Activated naive CD4-positive, alpha-beta T cell (primary cell): ENCODE data around the gene OLFM3.

Experiments used
- DNase-seq, 4 experiments: peaks; one replicate each; lab custom pipeline; 2025; lab: John Stamatoyannopoulos, UW

Gene OLFM3

DNA sequence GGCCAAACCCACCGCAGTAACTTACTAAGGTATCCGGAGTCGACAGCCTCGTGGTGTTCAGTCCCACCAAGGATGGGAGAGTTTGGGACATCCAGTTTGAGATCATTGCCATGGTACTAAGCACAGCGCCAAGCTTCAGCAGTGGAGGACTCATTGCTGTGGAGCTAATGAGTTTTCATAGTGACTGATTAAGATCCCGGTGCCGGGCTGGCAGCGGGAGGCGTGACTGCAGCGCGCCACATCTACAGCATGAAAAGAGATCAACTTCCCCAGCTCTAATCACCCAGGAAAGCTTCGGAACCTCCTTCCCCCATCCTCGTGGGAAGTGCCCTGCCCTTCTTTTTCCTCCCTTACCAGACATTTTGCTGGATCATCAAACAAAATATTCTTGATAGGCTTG lies 149.9 kb downstream of the OLFM3 start:
- DNase-seq = no peak

DNA sequence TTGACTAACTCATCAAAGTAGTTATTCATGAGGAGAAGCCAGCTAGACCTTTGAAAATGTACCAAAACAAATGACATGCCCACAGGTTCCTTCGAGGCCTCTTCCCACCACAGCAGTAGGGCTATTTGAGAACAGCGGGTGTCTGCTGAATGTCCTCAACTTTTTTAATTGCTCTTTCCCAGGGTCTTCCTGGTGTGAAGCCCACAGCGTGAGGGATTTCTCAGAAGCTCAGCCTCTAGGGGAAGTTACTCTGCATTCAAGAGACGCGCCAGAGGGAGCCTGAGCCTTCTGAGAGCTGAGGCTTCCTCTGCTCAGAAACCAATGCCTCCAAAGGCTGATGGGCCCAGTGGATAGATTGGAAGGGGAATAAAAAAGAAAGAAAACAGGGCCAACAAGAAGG lies 153.6 kb downstream of the OLFM3 start:
- no peak for DNase-seq

- no peak for DNase-seq
Observed at GRCh38 chr1:101841824-101842223, 154.9 kb downstream of the OLFM3 start.

GRCh38 chr1:101835988-101836387 lies 160.7 kb downstream of the OLFM3 start:
- DNase-seq = no peak

DNA sequence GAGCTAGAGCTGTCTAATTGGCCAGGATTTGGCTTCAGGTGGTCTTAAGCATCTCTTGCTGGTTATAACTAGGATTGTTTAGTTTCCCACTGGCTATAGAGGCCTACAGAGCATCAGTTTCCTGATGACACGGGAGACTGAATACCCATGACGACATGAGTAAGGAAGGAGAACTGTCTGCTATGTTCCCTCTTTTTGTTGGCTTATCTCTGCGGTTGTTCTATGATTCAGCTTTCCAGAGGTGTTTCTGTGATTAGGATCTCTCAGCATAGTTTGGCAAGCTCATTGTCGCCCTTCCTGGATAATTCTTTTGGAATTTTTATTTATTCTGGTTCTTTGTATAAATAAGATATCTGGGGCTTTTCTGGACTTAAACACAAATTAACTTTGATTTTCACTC lies 163.4 kb downstream of the OLFM3 start:
- DNase-seq = no peak

DNA sequence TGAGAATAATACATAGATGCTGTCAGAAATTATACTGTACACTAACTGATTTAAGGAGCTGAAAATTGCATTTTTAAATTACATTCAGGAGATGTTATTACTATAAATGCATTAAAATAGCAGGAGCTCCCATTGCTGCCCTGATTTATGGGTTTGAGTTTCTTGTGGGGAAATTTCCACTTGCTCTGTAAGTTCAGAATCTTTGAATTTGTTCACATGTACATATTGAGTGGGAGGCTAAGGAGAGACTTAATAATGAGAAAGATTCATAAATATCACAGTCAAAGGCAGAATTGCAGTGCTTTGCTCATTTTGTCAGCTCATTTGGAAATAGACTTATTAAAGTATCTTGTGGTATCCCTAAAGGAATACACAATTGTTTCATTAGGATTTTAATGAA lies 170.3 kb downstream of the OLFM3 start:
- no peak for DNase-seq

GRCh38 chr1:101820071-101820470 lies 176.7 kb downstream of the OLFM3 start:
- no peak for DNase-seq

DNA sequence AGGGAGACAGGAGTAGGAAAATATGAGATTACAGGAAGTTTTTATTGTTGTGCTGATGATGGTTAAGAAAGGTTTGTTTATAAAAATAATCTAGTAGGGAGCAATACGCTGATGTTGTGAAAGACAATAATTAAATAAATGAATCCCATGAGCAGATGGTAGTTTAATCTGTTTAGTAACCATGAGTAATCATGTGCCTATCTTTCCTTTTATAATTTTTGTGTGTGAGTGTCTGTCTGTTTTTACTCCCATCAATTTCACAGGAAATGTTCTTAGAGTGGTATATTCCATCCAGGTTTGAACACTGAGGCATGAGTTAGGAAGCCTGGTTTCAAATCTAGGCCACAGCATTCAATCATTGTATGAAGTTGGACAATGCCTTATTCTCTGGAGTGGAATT lies 180.5 kb downstream of the OLFM3 start:
- DNase-seq = no peak

- no peak for DNase-seq
Observed at GRCh38 chr1:101798417-101798816, 198.3 kb downstream of the OLFM3 start.

DNA sequence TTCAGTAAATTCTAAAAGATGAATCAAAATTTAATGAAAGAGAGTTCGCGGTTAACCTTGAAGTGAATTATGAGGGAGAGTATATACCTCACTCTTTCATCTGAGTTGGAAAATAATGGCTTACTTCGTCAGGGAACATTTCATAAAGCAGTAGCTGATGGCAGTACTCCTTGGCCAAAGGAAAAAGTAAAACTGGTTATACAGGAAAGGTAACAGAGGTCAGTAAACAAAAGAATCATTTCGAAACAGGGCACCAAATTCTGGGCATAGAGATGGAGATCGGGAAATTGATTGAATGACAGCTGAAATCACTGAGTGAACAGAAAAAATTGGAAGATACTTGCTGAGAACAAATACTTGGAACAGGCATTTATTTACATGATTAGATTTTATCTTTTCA lies 199.0 kb downstream of the OLFM3 start:
- DNase-seq = no peak

DNA sequence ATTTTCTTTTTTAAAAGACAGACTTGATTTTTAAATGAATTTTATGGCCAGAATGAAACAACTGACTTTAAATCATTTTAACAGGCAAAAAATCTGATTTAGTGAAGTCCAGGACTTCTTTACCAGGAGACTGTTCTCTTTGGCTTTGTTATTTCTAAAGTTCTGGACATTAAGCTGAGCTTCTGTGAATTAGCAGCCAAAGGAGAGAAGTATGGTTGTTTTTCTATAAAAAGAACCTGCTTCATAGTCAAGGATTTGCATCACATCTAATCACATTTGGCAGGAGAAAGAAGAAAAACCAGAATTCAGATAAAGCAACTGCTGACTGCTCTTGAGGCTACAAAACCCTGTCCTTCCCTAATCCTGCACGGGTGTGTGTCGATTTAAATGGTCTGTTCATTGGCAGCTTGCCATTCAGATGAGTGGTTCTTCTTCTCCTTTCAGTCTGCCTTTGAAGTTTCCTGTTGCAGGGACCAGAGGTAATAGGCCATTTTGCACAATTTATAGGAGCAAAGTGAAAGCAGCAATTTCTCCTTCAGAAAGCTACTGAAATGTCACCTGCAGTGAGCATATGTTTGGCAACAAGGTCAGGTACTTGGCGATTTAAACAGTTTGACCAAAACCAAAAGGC lies 215.4 kb downstream of the OLFM3 start:
- DNase-seq = no peak

DNA sequence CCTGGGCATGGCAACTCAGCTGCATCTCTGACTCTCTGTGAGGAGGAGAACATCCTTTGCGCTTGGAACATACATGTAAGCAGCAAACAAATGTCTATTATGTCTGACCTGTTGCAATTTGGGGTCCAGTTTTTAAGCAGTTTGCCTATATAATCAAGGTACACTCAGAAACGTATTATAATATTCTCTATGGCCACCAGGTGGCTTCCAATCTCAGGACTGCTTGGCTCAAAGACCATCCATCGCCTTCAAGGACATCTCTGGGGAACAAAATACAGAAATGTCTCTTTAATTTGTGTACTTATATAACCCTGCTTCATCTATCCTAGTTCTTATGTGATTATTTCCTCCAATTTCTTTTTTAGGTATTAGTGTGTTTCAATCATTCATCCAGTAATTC lies 227.2 kb downstream of the OLFM3 start:
- no peak for DNase-seq

DNA sequence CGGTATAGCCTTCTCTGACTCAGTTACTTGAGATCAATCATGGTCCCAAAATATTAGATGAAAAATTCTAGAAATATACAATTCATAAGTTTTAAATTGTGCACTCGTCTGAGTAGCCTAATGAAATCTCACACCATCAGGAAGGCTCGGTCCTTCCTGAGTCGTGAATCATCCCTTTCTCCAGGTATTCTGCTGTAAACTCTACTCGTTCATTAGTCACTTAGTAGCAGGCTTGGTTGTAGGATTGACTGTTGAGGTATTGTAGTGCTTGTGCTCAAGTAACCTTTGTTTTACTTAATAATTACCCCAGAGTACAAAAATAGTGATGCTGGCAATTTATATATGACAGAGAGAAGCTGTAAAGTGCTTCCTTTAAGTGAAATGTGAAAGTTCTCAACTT lies 238.7 kb downstream of the OLFM3 start:
- DNase-seq = no peak

GRCh38 chr1:101756411-101756810 lies 240.3 kb downstream of the OLFM3 start:
- no peak for DNase-seq
